ENCODE results near the gene MYL9. TPM values are rescaled to one million over a fixed set of nuclear protein-coding genes. Genes with fewer than 3 reads are reported as not detected.

Gene MYL9
- polyA plus RNA-seq, 1 donor (not counting 4 experiments of a cell fraction or from before 2014, with no cell fraction given): 1.7 TPM

- Histone ChIP-seq H3K27ac (ENCODE audit: control insufficient read depth, insufficient read depth, low read length) (no peak overlapping the region), H3K9me1 (ENCODE audit: control insufficient read depth, extremely low read depth, insufficient read depth, low read length) (no peaks in the 10 kb centered on the region), H3K4me2 (ENCODE audit: control insufficient read depth, extremely low read depth, insufficient read depth, low read depth, low read length) (no peak overlapping the region), H3K79me2 (ENCODE audit: control insufficient read depth, insufficient read depth, low read length) (no peaks in the 10 kb centered on the region), H3K36me3 (ENCODE audit: control insufficient read depth in 2 of 2, extremely low read depth in 1 of 2, insufficient read depth in 2 of 2, low read length in 2 of 2) (no peaks in the 10 kb centered on the region), H3K4me3 (ENCODE audit: control insufficient read depth in 2 of 3, extremely low read depth in 1 of 3, insufficient read depth in 2 of 3, low read depth in 1 of 3, low read length in 3 of 3) (peak overlapping the region in 2 of 3 experiments; percentile 13 to 20), H2AFZ (ENCODE audit: control insufficient read depth, low read length) (no peak overlapping the region), H3K9me3 (ENCODE audit: control insufficient read depth, low read depth, low read length) (no peaks in the 10 kb centered on the region), H3K9ac (ENCODE audit: control insufficient read depth, extremely low read depth, insufficient read depth, low read length) (no peak overlapping the region), H3K4me1 (ENCODE audit: control insufficient read depth, extremely low read depth, insufficient read depth, low read length) (no peaks in the 10 kb centered on the region), H4K20me1 (ENCODE audit: control insufficient read depth, extremely low read depth, insufficient read depth, low read length) (no peaks in the 10 kb centered on the region), H3K27me3 (ENCODE audit: control insufficient read depth, extremely low read depth, insufficient read depth, low read length) (no peaks in the 10 kb centered on the region)
- DNase-seq (ENCODE audit: low read depth, low spot score) (no peak), FAIRE-seq (no peak)
- dilution Hi-C loops (cut with MboI; ENCODE audit: extremely low pct_ligation_motif_present, low sequenced_read_pairs): no loop called here
- TF ChIP-seq CTCF (optimal IDR thresholded peaks at IDR 0.05 in 1 of 3, IDR thresholded peaks at IDR 0.05 in 1 of 3, conservative IDR thresholded peaks at IDR 0.05 in 1 of 3; ENCODE audit: extremely low read depth in 1 of 3, insufficient read depth in 2 of 3, low read length in 3 of 3) (peak in 2 of 3 experiments; percentile 22 to 33), EZH2 (IDR thresholded peaks at IDR 0.05; ENCODE audit: low read length) (no peak)
These were observed 609 bp downstream of the MYL9 start for GRCh38 chr20:36541768-36542488.

GRCh38 chr20:36542516-36543183, 1.3 kb downstream of the MYL9 start:
- DNase-seq (ENCODE audit: low read depth, low spot score): no peak
- H3K4me2 ChIP-seq (ENCODE audit: control insufficient read depth, extremely low read depth, insufficient read depth, low read depth, low read length): no peak overlapping the region
- H3K9me3 ChIP-seq (ENCODE audit: control insufficient read depth, low read depth, low read length): no peaks in the 10 kb centered on the region
- no peak overlapping the region for H3K9ac ChIP-seq (ENCODE audit: control insufficient read depth, extremely low read depth, insufficient read depth, low read length)
- H3K27me3 ChIP-seq (ENCODE audit: control insufficient read depth, extremely low read depth, insufficient read depth, low read length): no peaks in the 10 kb centered on the region
- no peak for TF ChIP-seq CTCF (optimal IDR thresholded peaks at IDR 0.05 in 1 of 3, IDR thresholded peaks at IDR 0.05 in 1 of 3, conservative IDR thresholded peaks at IDR 0.05 in 1 of 3; ENCODE audit: extremely low read depth in 1 of 3, insufficient read depth in 2 of 3, low read length in 3 of 3)
- TF ChIP-seq EZH2 (IDR thresholded peaks at IDR 0.05; ENCODE audit: low read length): no peak
- H3K79me2 ChIP-seq (ENCODE audit: control insufficient read depth, insufficient read depth, low read length): no peaks in the 10 kb centered on the region
- no peak overlapping the region for H2AFZ ChIP-seq (ENCODE audit: control insufficient read depth, low read length)
- no peaks in the 10 kb centered on the region for H3K9me1 ChIP-seq (ENCODE audit: control insufficient read depth, extremely low read depth, insufficient read depth, low read length)
- no peak for FAIRE-seq
- no peak overlapping the region for H3K4me3 ChIP-seq (ENCODE audit: control insufficient read depth in 2 of 3, extremely low read depth in 1 of 3, insufficient read depth in 2 of 3, low read depth in 1 of 3, low read length in 3 of 3)
- H3K4me1 ChIP-seq (ENCODE audit: control insufficient read depth, extremely low read depth, insufficient read depth, low read length): no peaks in the 10 kb centered on the region
- H4K20me1 ChIP-seq (ENCODE audit: control insufficient read depth, extremely low read depth, insufficient read depth, low read length): no peaks in the 10 kb centered on the region
- no peak overlapping the region for H3K27ac ChIP-seq (ENCODE audit: control insufficient read depth, insufficient read depth, low read length)
- dilution Hi-C loops (cut with MboI; ENCODE audit: extremely low pct_ligation_motif_present, low sequenced_read_pairs): no loop called here
- no peaks in the 10 kb centered on the region for H3K36me3 ChIP-seq (ENCODE audit: control insufficient read depth in 2 of 2, extremely low read depth in 1 of 2, insufficient read depth in 2 of 2, low read length in 2 of 2)

All from keratinocyte (primary cell).